KBM-7 (cell line): ENCODE results near the gene ISY1.
"Not testable (repeated sequence)": the region's sequence is repeated elsewhere in the genome, so short reads cannot be mapped to it uniquely, and the experiment has no call there.

ENCODE experiments used
- DNase-seq: peaks from one replicate; pipeline ENCODE4 v3.0.0-alpha.2; 2015
- in situ Hi-C: fragments of 300-500 bp; cut with MboI; formaldehyde crosslinking; loops from 2 replicates; pipeline ENCODE4 v1.14.3; 2020; ENCODE audit warnings: low sequenced_read_pairs, low pct_unique_long_range_greater_than_20kb, mixed read lengths

The ISY1 gene

DNA sequence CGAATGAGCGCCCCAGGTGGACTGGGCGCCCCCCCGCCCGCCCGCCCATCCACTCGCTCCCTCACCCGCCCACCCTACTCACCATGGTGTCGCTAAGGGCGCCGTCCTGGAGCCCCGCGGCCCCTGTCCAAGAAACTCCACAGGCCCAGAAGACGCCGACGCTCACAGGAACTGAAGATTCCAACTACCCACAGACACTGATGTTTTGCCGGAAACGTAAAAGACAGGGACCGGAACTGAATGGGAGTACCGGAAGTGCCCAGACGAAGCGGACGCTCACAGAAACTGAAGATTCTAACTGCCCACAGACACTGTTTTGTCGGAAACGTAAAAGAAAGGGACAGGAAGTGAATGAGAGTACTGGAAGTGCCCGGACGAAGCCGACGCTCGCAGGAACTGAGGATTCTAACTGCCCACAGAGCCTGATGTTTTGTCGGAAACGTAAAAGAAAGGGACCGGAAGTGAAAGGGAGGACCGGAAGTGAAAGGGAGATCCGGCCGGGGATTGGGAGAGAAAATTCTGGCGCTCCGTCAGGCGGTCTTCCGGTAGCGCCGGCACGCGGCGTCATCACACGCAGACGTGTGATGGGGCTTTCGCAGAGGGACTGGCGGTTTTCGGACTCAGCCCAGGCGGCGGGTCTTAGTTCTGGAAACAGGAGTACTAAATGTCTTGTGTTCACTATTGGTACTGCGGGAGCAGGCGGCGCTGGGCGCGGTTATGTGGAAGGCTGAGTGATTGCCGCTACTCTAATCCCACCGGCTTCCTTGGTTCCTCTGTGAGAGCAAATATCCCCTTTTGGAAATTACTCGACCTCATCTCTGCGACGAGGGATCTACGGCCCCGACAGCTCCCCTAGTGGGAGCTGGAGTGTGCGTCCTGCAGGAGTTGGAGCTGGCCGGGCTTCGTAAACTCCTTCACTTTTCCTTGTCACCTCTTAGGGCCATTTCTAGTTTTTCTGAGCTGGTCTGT is at the start of gene ISY1:
ISY1 (minus strand) TSS at position 173 of the 969 bp plus-strand sequence; CDS start at position 85, 88 bp downstream.
- in situ Hi-C loops: no loop called here
- DNase-seq: peak; percentile 98

DNA sequence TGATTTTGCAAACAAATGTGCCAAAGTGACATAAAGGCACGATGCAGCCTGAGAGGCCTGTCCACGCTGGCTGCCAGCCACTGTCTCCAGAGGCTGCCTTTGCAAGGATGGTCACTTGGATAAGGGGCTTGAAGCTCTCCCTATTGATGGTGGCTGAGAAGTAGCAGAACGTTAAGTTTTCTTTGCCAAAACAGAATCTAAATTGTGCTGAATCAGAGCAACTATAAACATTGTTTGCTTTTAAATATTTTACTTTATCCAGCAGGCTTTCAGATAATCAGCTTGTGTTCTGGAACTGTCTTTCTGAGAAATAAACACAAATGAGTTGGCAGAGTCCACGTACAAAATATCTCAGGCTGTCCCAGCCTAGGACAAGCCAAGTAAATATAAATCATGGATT is 46.6 kb upstream of the ISY1 start:
- in situ Hi-C loops: no loop called here
- no peak for DNase-seq

DNA sequence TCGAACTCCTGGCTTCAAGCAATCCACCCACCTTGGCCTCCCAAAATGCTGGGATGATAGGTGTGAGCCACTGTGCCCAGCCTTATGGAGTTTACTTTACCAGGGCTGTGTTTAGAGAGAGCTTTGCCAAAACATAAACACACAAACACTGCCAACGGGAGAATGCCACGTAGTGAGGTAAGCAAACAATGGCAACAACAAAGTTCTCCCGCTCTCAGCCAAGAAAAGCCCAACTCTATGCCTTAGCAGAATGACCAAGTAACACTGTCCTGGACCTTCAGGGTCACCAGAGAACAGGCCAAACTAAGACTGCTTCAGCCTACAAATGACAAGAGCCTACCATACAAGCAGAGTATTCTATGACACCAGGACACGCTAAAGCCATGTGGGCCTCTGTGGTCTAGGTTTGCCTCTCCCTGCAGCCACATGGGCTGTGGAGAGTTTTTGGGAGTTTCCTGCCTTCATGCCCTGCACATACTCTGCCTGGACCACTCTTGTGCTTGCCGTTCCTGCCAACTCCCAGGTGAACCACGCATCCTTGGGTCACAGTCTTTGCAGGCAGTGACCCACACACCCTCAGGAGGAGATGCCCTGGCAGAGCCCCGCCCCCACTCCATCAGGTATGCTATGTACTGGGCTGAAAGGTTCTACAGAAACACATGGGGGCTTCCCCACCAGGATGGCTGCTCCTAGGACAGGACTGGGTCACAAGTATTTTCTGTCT is 44.4 kb upstream of the ISY1 start:
- in situ Hi-C loops: no loop called here
- DNase-seq: no peak

DNA sequence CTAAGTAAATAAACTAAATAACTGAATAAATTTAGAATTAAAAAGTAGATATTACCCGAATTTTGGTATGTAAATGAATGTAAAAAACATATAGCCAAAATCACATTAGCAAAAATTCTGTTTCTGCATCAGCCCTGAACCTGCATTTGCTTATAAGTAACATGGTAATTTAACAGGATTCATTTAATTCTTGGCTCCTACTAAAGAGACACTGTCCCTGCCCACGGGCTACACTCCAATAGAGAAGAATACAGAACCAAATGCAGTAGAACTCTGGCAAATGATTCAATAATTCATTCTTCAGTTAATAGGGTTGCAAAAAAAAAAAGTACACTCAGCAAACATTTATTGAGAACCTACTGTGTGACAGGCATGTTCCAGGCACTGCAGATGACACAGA is 43.6 kb upstream of the ISY1 start:
- DNase-seq: no peak
- in situ Hi-C loops: no loop called here

DNA sequence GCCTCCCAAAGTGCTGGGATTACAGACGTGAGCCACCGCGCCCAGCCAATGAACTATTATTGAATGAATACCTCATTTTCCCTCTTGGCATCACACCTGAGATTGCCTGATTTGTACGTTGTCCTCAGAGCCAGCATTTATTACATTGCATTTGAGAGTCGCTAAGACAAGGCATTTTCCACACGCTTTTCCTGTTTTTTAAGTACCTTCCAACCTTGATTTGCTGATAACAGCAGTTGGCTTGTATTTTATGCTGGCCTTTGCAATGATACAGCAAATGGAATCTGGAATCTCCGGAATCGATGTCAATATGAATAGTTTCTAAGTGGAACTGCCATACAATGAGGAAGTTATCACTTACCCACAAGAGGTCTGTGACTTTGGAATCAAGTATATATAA is 38.5 kb upstream of the ISY1 start:
- in situ Hi-C loops: no loop called here
- no peak for DNase-seq

DNA sequence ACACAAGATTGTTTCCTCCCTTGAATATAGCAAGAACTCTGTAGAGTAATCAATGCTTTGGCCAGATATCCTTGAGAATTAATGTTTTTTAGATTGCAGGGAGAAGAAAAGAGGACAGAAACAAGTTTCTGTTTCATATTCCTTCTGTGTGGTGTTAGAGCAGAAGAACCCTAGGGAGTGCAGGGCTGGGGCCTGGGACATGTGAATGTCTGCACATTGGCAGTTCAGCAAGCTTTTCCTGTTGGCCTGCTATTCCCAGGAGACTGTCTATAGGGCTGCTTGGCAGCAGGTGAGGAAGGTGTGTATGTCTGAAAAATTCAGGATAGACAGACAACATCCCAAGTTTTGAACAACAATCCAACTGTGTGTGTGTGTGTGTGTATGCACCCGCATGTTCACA is 36.5 kb upstream of the ISY1 start:
- in situ Hi-C loops: no loop called here
- no peak for DNase-seq

DNA sequence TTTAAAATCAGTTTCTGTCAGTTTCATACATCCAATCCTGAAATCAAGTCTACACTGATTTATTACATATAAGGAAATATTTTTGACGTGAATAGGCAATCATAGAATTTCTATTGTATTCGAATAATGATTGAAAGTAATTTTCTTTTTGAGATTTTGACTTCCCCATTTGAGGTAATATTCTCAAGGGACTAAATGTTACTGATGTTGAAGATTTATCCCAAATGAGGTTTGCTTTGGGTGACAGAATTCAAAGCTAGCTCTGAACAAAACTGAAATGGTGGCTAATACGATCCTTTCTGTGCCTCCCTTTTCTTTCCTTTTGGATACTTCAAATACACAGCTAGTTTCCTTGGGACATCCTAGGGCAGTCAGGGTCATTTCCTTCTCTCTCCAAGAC is 35.7 kb upstream of the ISY1 start:
- in situ Hi-C loops: no loop called here
- DNase-seq: no peak

DNA sequence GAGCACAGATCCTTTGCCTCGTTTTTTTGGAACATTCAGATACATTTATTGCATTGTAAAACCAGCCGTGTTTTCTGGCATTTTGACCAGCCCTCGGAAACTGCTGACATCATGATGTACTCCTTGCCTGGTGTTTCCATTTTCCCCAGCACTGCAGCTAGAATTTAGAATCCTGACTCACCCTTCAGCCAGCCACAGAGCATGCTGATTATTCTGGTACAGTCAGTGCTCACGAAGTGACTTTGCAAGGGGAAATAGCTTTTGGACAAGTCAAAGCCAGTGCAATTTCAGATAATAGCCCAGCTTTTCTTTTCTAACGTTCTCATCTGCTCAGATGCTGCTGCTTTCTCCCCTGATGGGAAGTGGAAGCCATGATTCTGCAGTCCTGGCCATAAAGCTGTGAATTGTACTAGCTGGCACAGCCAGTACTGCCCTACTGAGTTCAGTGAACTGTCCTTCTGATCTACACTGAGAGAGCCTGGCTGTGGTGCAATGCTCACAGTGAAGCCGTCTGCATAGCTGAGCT is 34.9 kb upstream of the ISY1 start:
- DNase-seq: peak; percentile 43
- in situ Hi-C loops: no loop called here

DNA sequence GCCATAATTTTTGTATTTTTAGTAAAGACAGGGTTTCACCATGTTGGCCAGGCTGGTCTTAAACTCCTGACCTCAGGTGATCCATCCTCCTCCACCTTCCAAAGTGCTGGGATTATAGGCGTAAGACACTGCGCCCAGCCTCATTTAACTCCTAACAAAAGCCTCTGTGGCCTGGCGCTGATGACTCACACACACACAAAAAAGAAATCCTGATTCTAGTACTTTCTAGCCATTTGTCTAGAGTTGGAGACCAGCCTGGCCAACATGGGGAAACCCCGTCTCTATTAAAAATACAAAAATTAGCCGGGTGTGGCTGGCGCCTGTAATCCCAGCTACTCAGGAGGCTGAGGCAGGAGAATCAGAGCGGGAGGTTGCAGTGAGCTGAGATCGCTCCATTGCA is 28.9 kb upstream of the ISY1 start:
- DNase-seq, in situ Hi-C loops: not testable (repeated sequence)

DNA sequence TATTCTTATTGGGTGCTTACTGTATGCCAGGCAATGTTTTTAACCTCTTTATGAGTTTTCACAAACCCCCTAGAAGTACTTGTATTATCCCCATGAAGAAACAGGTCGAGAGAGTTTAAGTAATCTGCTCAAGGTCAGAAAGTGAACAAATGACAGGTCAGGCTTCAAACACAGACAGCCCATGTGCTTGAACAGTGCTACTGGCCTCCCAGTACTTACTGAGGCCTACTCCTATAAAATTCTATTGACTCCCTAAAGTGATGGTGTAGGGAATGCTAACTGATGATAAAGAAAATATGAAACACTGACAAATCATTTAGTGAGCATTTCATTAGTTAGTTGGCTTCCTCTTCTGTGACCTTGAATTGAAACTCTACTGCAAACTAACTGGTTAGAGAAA is 27.0 kb upstream of the ISY1 start:
- DNase-seq: no peak
- in situ Hi-C loops: no loop called here

DNA sequence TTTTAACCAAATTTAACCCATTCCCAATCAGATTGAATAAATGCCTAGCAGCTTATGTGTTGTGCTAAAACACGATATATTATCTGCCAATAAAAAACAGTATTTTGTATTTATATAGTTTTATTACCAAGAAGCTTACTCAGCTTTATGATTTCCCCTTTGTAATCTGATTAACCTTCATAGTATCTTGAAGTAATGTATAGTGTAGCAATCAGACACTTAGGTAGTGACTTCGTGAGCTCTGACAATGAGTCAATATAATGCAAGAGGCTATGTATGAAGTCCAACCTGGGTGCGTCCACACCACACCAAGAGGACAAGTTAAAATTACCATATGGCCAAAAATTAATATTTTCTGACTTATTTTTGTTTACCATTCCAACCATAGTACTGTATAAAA is 24.9 kb upstream of the ISY1 start:
- no peak for DNase-seq
- in situ Hi-C loops: no loop called here

DNA sequence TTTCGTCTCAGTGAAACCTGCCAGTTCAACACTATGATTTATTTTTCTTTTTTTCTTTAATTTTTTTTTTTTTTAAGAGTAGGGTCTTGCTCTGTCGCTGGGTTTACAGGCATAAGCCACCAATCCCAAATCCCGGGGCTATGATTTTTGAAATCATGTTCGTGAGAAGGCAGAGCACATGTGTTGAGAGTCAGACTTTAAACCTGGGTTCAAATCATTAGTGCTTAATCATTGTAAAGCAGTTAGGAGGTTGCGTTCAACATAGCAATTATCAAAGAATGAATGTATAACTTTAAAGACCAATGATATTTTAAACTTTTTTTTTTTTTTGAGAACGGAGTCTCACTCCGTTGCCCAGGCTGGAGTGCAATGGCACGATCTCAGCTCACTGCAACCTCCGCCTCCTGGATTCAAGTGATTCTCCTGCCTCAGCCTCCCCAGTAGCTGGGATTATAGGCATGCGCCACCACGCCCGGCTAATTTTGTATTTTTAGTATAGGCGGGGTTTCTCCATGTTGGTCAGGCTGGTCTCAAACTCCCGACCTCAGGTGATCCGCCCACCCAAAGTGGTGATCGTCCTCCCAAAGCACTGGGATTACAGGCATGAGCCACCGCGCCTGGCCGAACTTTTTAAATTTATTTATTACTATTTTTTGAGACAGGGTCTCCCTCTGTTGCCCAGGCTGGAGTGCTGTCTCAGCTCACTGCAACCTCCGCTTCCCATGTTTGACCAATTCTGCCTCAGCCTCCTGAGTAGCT is 24.1 kb upstream of the ISY1 start:
- DNase-seq, in situ Hi-C loops: not testable (repeated sequence)

DNA sequence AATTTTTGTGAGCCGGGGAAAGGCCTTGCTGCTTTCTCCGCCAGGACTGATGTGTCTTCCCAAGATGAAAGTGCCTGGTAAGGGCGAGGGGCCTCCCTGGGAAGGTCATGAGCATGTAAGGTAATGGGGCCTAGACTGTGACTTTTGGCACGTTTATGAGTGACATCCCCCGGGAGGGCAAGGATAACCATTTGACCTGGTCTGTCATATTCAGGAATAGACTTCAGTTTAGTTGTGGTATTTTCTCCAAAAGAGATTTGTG is 23.5 kb upstream of the ISY1 start:
- in situ Hi-C loops: no loop called here
- DNase-seq: no peak

DNA sequence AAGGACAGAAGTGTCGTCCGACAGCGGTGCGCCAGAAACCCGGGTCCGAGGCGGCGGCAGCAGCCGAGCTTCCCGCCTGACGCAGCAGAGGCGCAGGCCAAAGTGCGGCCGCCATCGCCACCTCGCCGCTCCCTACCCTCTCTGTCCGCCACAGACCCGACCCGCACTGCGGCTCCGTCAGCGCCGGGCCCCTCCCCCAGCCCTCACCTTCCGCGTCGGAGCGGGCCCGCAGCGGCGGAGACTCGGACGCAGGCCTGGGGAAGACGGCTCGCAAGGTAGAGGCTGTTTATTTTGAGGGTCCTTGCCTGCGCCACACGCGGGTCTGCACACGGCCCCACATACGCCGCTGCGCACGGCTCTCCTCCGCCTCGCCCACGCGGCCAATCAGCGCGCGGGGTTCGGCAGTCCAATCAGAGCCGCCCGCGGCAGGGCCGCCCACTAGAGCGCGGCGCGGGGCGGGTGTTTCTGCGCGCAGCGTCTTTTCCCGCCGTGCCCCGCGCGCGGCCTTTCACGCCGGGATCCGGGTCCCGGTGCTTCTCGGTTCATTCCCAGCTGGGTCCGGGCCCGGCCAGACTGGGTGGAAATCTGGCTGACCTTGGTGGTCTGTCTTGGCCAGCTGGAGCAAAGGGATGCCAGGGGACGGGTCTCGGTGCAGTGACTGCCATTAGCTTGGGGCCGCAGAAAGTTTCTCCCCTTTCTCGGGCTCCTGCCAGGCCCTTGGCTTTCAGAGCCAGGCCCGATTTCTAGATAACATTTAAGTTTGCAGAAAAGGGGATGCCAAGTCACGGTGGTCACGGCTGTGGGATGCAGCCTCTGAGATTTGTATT is 22.9 kb upstream of the ISY1 start, which contains the start of gene CNBP:
CNBP (minus strand) TSS at position 328 of the 827 bp plus-strand sequence. CDS start 12,139 bp downstream, outside the sequence.
- in situ Hi-C loops: no loop called here
- peak; percentile 96 for DNase-seq

DNA sequence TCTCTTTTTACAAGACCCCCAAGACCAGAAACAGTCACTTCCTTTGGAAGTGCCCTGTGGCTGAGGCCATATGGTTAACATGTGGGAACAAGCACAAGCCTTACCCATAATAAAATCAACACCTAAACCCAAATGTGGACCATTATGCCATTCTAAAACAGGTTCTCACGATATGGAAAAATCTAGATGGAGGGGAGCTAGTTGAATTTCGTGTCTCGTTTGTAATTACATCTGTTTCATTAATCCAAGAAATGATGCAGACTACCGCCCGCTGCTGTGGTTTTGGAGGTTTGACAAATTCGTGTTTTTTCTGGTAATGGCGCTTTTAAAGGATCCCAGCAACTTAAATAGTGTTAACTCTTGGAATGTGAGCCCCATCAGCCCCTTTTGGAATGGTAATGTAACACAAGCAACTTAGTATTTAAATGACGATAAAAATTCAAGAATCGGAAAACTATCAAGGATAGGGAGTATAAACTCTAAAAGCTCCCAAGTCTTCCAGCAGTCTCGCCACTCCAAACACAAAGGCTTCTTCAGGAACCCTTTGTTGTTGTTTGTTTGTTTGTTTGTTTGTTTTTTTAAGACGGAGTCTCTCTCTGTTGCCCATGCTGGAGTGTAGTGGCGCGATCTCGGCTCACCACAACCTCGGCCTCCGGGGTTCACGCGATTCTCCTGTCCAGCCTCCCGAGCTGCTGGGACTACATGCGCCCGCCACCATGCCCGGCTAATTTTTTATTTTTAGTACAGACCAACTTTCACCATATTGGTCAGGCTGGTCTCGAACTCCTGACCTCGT is 21.7 kb upstream of the ISY1 start:
- DNase-seq: peak; percentile 67
- in situ Hi-C loops: no loop called here

DNA sequence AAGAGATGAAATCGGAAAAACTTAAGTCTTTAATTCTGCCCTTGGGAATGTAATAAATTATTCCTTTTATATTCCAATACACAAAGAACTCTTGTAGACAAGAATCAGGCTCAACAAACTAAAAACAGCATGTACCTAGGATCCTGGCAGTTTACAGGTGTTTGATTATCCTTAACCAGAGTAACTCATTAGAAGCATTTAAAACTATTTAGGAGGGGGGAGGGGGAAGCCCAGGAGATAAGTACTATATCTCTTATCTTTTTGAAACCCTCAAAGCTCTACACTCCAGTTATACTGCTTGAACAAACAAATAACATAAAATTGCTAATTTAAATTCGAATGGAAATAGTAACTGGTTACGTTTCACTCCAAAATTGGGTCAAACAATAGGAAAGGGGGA is 21.0 kb upstream of the ISY1 start:
- DNase-seq: no peak
- in situ Hi-C loops: no loop called here

DNA sequence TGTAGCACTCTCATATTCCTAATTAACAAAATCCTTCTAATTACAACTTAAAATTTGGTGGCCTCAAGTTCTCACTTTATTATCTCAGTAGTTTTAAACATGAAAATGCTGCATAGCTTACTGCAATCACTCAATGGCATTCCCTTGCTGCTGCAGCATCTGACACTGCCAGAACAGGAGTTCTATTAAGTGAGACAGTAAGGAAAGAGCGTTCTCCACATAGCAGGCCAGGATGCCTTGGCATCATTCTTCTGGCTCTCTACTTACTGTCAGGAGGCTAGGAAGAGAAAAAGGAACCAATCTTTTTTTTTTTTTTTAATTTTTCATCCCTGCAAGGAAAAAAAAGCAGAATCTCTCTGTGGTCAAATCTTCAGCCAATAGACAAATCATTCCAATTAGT is 19.6 kb upstream of the ISY1 start:
- DNase-seq: no peak
- in situ Hi-C loops: no loop called here

DNA sequence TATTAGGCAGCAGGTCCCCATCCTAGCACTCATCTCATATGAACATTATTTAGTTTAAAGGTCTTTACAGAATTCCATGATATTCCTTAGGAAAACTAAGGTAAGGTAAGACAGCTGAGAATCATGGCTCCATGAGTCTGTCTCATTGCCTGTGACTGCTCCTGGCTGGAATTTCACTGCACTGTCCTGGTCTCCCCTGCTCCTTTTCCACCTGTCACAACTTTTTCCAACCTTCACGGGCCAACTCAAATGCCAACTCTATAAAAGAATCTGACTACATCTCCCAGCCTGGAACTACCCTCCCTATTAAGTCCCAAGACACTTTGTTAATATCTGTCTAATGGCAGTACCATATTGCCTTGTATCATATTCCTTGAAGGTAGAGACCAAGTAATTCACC is 15.2 kb upstream of the ISY1 start:
- in situ Hi-C loops: no loop called here
- no peak for DNase-seq
